ENCODE data around the gene KCNQ2. TPM values are rescaled to one million over a fixed set of nuclear protein-coding genes. Genes with fewer than 3 reads are reported as not detected.

KCNQ2 gene
- total and polyA plus RNA-seq, 8 donors, result 0.03 to 2.2 (median 0.25) TPM; not detected in 5

GRCh38 chr20:63469713-63470101 lies 2.7 kb downstream of the KCNQ2 start:
- no peaks in the 10 kb centered on the region for H3K36me3 ChIP-seq
- WGBS, 5 donors, result 55 to 100% (median 60%) methylated on average over 1 to 13 of the region's 13 CpGs
- DNase-seq, result no peak
- peaks cover 11 to 18% (median 13%) of the 10 kb centered on the region in 4 donors for H3K4me1 ChIP-seq
- TF ChIP-seq POLR2AphosphoS5 (IDR thresholded peaks at IDR 0.05), result no peak
- intact Hi-C loops (cut with DNase I; ENCODE audit: low total_unique reads), result no loop called here
- no peaks in the 10 kb centered on the region for H3K9me3 ChIP-seq
- peaks cover 25 to 100% (median 69%) of the 10 kb centered on the region in 3 donors for H3K27me3 ChIP-seq
- H3K4me3 ChIP-seq, result no peak overlapping the region
- H3K27ac ChIP-seq, result no peak overlapping the region

GRCh38 chr20:63469019-63469712 lies 3.3 kb downstream of the KCNQ2 start:
- intact Hi-C loops (cut with DNase I; ENCODE audit: low total_unique reads), result no loop called here
- Histone ChIP-seq H3K9me3 (no peaks in the 10 kb centered on the region), H3K4me3 (no peak overlapping the region), H3K4me1 (peaks cover 11 to 18% (median 13%) of the 10 kb centered on the region in 4 donors), H3K27me3 (peaks cover 25 to 100% (median 66%) of the 10 kb centered on the region in 3 donors), H3K27ac (no peak overlapping the region), H3K36me3 (no peaks in the 10 kb centered on the region)
- DNase-seq, result no peak
- 68 to 76% (median 70%) methylated on average over 15 to 22 of the region's 22 CpGs for WGBS, 5 donors
- TF ChIP-seq POLR2A (IDR thresholded peaks at IDR 0.05), result no peak
- no peak for TF ChIP-seq CTCF (IDR thresholded peaks at IDR 0.05)
- TF ChIP-seq EP300 (IDR thresholded peaks at IDR 0.05), result no peak
- no peak for TF ChIP-seq POLR2AphosphoS5 (IDR thresholded peaks at IDR 0.05)

GRCh38 chr20:63468421-63468820 lies 4.0 kb downstream of the KCNQ2 start:
- H3K9me3 ChIP-seq, result no peaks in the 10 kb centered on the region

GRCh38 chr20:63467294-63468083 lies 5.0 kb downstream of the KCNQ2 start:
- no peak overlapping the region for H3K27ac ChIP-seq
- WGBS, 5 donors, result 65 to 72% (median 70%) methylated on average over 14 to 19 of the region's 19 CpGs
- no peak overlapping the region for H3K4me3 ChIP-seq
- H3K36me3 ChIP-seq, result no peaks in the 10 kb centered on the region
- TF ChIP-seq POLR2A (IDR thresholded peaks at IDR 0.05) (no peak), CTCF (IDR thresholded peaks at IDR 0.05) (no peak), EP300 (IDR thresholded peaks at IDR 0.05) (no peak), POLR2AphosphoS5 (IDR thresholded peaks at IDR 0.05) (no peak)
- peaks cover 19 to 100% (median 68%) of the 10 kb centered on the region in 3 donors for H3K27me3 ChIP-seq
- intact Hi-C loops (cut with DNase I; ENCODE audit: low total_unique reads), result no loop called here
- DNase-seq, result no peak
- H3K9me3 ChIP-seq, result no peaks in the 10 kb centered on the region
- peaks cover 11 to 14% (median 13%) of the 10 kb centered on the region in 4 donors for H3K4me1 ChIP-seq

More at GRCh38 chr20:63468421-63468820, 4.0 kb downstream of the KCNQ2 start:
- Histone ChIP-seq H3K36me3 (no peaks in the 10 kb centered on the region), H3K4me3 (no peak overlapping the region), H3K27me3 (peaks cover 24 to 100% (median 66%) of the 10 kb centered on the region in 3 donors), H3K4me1 (peaks cover 11 to 18% (median 13%) of the 10 kb centered on the region in 4 donors), H3K27ac (no peak overlapping the region)
- intact Hi-C loops (cut with DNase I; ENCODE audit: low total_unique reads), result no loop called here
- WGBS, 5 donors, result 74 to 81% (median 78%) methylated on average over 12 of the region's 12 CpGs
- no peak for TF ChIP-seq POLR2AphosphoS5 (IDR thresholded peaks at IDR 0.05)
- TF ChIP-seq CTCF (IDR thresholded peaks at IDR 0.05), result no peak
- DNase-seq, result no peak

Measured in stomach (tissue), 9 donors.